Lung (tissue), 12 donors: ENCODE results near the gene ATP13A2. TPM values are rescaled to one million over a fixed set of nuclear protein-coding genes. Genes with fewer than 3 reads are reported as not detected.

Experiments used
- ATAC-seq: fragments of 200-7000 bp; cut with Tn5 transposase; one replicate; pipeline ENCODE4 v1.9.1; 2020; ENCODE audit warnings: moderate number of reproducible peaks; ENCODE audit not compliant: insufficient read depth, low FRiP score
- DNase-seq, 3 donors: peaks; one replicate each; pipeline ENCODE4 v3.0.0-alpha.2; 2013 to 2017
- H3K27ac ChIP-seq, 2 donors: one replicate each; pipeline ENCODE4 v1.5.1; 2013; ENCODE audit warnings: mild to moderate bottlenecking in 2 of 2, moderate library complexity in 2 of 2, control low read depth in 1 of 2, inconsistent platforms in 1 of 2, low read depth in 1 of 2, low read length in 1 of 2
- H3K27me3 ChIP-seq, 3 donors: one replicate each; pipeline ENCODE4 v1.5.1; 2013; ENCODE audit warnings: low read length in 2 of 3; ENCODE audit not compliant: control insufficient read depth in 3 of 3, insufficient read depth in 3 of 3
- H3K36me3 ChIP-seq, 4 donors: one replicate each; pipeline ENCODE4 v1.5.1; 2013; ENCODE audit warnings: low read length in 4 of 4, mild to moderate bottlenecking in 1 of 4, moderate library complexity in 1 of 4; ENCODE audit not compliant: control insufficient read depth in 4 of 4, insufficient read depth in 4 of 4
- H3K4me1 ChIP-seq, 5 donors: one replicate each; pipeline ENCODE4 v1.5.1; 2013; ENCODE audit warnings: low read length in 5 of 5, mild to moderate bottlenecking in 2 of 5, moderate library complexity in 1 of 5; ENCODE audit not compliant: control insufficient read depth in 5 of 5, insufficient read depth in 5 of 5
- H3K4me3 ChIP-seq: one replicate; pipeline ENCODE4 v1.5.1; 2013; ENCODE audit warnings: mild to moderate bottlenecking, control low read depth, moderate library complexity
- H3K9ac ChIP-seq, 2 donors: one replicate each; pipeline ENCODE4 v1.5.1; 2013; ENCODE audit warnings: low read length in 2 of 2, control low read depth in 1 of 2; ENCODE audit not compliant: insufficient read depth in 1 of 2
- H3K9me3 ChIP-seq, 4 donors: one replicate each; pipeline ENCODE4 v1.5.1; 2013; ENCODE audit warnings: low read length in 3 of 4, mild to moderate bottlenecking in 1 of 4, moderate library complexity in 1 of 4; ENCODE audit not compliant: control insufficient read depth in 4 of 4, insufficient read depth in 3 of 4
- CTCF ChIP-seq: IDR thresholded peaks from 2 replicates; pipeline ENCODE4 v1.5.1; 2012; ENCODE audit warnings: mild to moderate bottlenecking; ENCODE audit errors: control extremely low read depth, extremely low read depth
- WGBS, 2 donors: extraction: QIAGEN DNeasy Blood & Tissue Kit; methylation state at CpG; one replicate each; pipeline ENCODE4 v1.1.7; 2013; 5-methylcytosine and 5-hydroxymethylcytosine counted together
- polyA plus RNA-seq, 2 donors: library from polyadenylated mRNA; stranded (reverse); fragments of 200-250 nt; gene quantifications; one replicate each; pipeline ENCODE4 v1.2.1, GENCODE V29; 2013
- total RNA-seq, 2 donors: library from RNA; depleted of rRNA in 1 of 2; stranded (reverse); fragments of >200 nt in 1 of 2; gene quantifications; one replicate each; pipeline ENCODE4 v1.2.1, GENCODE V29; 2014 to 2021
- donor health status: control.
- donor health status: control.
- donor health status: Bipolar disorder and iron deficiency.
- donor health status: healthy.
- donor health status: DM: yes; HTN: yes; CAD: no.

The ATP13A2 gene
- total and polyA plus RNA-seq, 4 donors: 20.2 to 50.6 (median 33.3) TPM

- WGBS, 2 donors: 91 to 92% methylated on average over 4 of the region's 4 CpGs
- Histone ChIP-seq H3K4me3 (no peak overlapping the region), H3K9me3 (no peaks in the 10 kb centered on the region), H3K27me3 (no peaks in the 10 kb centered on the region), H3K36me3 (peaks cover 10 to 24% (median 19%) of the 10 kb centered on the region in 4 donors), H3K27ac (no peak overlapping the region), H3K4me1 (peaks cover 0 to 2% (median 0%) of the 10 kb centered on the region in 5 donors), H3K9ac (no peak overlapping the region)
- DNase-seq (no peak), ATAC-seq (no peak)
- no peak for TF ChIP-seq CTCF
These were observed 21.8 kb upstream of the ATP13A2 start for GRCh38 chr1:17033481-17033880.

- DNase-seq: no peak
- no peaks in the 10 kb centered on the region for H3K9me3 ChIP-seq
- H3K36me3 ChIP-seq: peaks cover 10 to 29% (median 22%) of the 10 kb centered on the region in 4 donors
- H3K9ac ChIP-seq: no peak overlapping the region
- H3K27ac ChIP-seq: no peak overlapping the region
- no peak overlapping the region for H3K4me3 ChIP-seq
- no peak for TF ChIP-seq CTCF
- no peak for ATAC-seq
- 98 to 100% methylated on average over 3 of the region's 3 CpGs for WGBS, 2 donors
- H3K4me1 ChIP-seq: peaks cover 0 to 6% (median 0%) of the 10 kb centered on the region in 5 donors
- H3K27me3 ChIP-seq: no peaks in the 10 kb centered on the region
These were observed 21.0 kb upstream of the ATP13A2 start for GRCh38 chr1:17032741-17033140.

- H3K27me3 ChIP-seq: no peaks in the 10 kb centered on the region
- no peaks in the 10 kb centered on the region for H3K9me3 ChIP-seq
- peaks cover 13 to 39% (median 29%) of the 10 kb centered on the region in 4 donors for H3K36me3 ChIP-seq
- 94 to 95% methylated on average over 4 of the region's 4 CpGs for WGBS, 2 donors
- no peak overlapping the region for H3K4me3 ChIP-seq
- no peak overlapping the region for H3K9ac ChIP-seq
- no peak overlapping the region for H3K27ac ChIP-seq
- ATAC-seq (no peak), DNase-seq (no peak)
- peaks cover 0 to 6% (median 0%) of the 10 kb centered on the region in 5 donors for H3K4me1 ChIP-seq
- no peak for TF ChIP-seq CTCF
These were observed 19.7 kb upstream of the ATP13A2 start for GRCh38 chr1:17031436-17031835.

- H3K9me3 ChIP-seq: no peaks in the 10 kb centered on the region
- H3K4me1 ChIP-seq: peaks cover 0 to 6% (median 0%) of the 10 kb centered on the region in 5 donors
- no peak for TF ChIP-seq CTCF
- H3K9ac ChIP-seq: no peak overlapping the region
- DNase-seq: no peak
- no peak overlapping the region for H3K27ac ChIP-seq
- no peak overlapping the region for H3K4me3 ChIP-seq
- ATAC-seq: no peak
- WGBS, 2 donors: 84 to 90% methylated on average over 4 of the region's 4 CpGs
- peaks cover 17 to 37% (median 33%) of the 10 kb centered on the region in 4 donors for H3K36me3 ChIP-seq
- no peaks in the 10 kb centered on the region for H3K27me3 ChIP-seq
These were observed 18.5 kb upstream of the ATP13A2 start for GRCh38 chr1:17030206-17030605.
